IPS DF 19.7 (cell line): ENCODE data around the gene MIER3.

Source experiments
- DNase-seq: peaks from one replicate; pipeline ENCODE4 v3.0.0-alpha.2; 2013; ENCODE audit warnings: low read depth, low spot score

Gene MIER3

DNA sequence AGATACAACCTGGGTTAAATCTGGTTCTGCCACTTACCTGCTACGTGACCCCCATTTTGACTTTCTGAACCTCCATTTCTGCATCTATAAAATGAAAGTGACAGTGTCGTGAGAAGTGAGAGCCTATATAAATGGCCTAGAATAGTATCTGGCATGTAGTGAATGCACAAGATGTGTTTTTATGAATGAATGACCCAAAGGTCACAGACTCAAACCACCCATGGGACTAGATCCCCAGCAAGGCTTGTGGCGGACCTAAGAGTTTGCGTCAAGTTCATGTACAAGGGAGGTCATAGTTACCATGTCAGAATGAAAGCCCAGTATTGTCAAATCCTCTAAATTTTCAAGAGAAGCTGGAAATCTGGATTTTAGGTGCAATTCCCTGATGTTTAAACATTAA, 53.7 kb downstream of the MIER3 start:
- no peak for DNase-seq

DNA sequence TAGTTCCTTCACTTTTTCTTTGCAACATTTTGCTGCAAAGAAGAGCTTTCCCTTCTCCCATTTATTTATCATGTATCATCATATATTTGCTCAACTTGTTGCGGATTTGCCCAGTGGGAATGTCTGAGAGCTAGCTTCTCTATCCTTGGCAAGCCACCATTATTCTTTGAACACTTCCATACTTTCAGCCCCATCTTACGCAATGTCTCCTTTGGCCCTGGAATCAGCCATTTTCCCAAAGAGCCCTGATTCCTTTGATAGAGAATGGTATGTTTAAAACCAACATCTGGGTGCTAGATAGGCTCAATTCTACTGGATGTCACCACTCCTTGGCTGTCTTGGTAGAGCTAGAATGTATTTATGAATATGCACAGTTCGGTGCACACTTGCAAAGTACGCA, 55.2 kb downstream of the MIER3 start:
- no peak for DNase-seq

DNA sequence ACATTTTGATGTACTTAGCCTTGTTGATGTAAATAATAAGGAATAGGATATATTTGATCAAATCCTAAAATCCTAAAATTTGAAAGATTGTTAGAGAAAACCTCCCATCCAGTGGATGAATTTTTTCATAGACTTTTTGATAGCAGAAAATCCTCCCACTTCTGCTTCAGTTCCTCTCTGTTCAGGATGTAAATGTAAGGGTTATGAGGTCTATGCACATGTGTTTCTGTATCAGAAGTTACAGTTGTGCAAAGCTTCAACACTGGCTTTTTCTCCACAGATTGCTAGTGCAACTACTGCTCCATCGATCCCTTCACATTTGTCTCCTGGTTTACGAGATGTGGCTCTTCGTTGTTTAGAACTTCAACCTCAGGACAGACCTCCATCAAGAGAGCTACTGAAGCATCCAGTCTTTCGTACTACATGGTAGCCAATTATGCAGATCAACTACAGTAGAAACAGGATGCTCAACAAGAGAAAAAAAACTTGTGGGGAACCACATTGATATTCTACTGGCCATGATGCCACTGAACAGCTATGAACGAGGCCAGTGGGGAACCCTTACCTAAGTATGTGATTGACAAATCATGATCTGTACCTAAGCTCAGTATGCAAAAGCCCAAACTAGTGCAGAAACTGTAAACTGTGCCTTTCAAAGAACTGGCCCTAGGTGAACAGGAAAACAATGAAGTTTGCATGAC, 58.5 kb downstream of the MIER3 start:
- DNase-seq: no peak

DNA sequence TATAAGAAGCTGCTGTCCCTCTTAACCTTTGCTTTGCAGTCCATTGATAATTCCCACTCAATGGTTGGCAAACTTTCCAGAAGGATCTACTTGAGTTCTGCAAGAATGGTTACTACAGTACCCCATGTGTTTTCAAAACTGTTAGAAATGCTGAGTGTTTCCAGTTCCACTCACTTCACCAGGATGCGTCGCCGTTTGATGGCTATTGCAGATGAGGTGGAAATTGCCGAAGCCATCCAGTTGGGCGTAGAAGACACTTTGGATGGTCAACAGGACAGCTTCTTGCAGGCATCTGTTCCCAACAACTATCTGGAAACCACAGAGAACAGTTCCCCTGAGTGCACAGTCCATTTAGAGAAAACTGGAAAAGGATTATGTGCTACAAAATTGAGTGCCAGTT, 70.4 kb downstream of the MIER3 start:
- no peak for DNase-seq

DNA sequence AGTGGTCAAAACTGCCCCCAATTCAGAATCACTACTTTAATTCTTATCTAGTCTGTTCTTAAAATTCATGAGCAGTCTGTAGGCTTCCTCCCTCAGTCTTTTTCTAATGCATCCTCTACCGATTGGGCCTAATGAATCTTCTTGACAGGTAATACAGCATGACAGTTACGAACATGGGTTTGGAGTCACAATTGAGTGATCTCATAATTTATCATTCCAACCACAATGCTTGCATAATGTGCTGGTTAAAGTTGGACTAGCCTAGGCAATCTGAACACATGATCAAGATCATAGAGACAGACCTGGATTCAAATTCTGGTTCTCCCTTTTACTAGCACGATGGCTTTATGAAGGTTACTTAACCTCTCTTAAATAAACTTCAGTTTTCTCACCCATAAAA, 75.6 kb downstream of the MIER3 start:
- DNase-seq: no peak

DNA sequence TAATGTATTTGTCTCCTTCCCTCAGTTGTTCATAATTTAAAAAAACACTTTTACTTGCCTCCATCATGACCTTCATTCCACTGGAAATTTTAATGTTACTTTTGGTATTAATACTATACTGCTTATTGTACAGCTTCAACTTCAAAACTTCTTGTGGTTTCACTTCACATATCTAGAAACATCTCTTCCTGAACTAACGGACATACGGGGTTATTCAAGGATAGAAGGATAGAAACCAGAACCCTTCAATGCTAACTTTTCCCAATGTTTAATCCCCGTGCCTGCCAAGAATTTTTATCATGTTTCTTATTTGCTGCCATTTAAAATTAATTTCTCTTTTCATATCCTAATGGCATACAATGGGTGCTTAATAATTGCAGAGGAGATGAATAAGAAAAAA, 78.9 kb downstream of the MIER3 start:
- no peak for DNase-seq

DNA sequence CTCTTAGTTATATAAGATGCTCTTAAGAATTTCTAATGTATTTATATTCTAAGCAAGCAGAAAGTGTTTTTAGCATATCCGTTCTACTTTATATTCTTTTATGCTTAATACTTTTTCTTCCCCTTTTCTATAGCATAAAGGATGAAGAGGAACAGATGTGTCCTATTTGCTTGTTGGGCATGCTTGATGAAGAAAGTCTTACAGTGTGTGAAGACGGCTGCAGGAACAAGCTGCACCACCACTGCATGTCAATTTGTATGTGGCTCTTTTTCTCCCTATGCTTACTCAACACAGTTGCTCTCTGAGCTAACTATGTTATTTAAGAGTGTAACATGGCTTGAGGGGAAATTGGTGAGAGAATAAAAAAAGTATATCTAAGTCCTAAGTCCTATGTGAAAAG, 80.1 kb downstream of the MIER3 start:
- no peak for DNase-seq
